ENCODE data around the gene CACNA2D3. TPM values are rescaled to one million over a fixed set of nuclear protein-coding genes. Genes with fewer than 3 reads are reported as not detected.

Gene CACNA2D3
- total RNA-seq, 1 donor from 2014 or later = 7.0 TPM

- ATAC-seq = no peak
Measured at GRCh38 chr3:54892168-54892567, 769.8 kb downstream of the CACNA2D3 start.

- no peak for ATAC-seq
Measured at GRCh38 chr3:54895613-54896012, 773.3 kb downstream of the CACNA2D3 start.

GRCh38 chr3:54897028-54897711 is 774.8 kb downstream of the CACNA2D3 start:
- ATAC-seq = no peak

- no peak for ATAC-seq
Measured at GRCh38 chr3:54899273-54899672, 776.9 kb downstream of the CACNA2D3 start.

- no peak for ATAC-seq
Measured at GRCh38 chr3:54900838-54901591, 778.7 kb downstream of the CACNA2D3 start.

GRCh38 chr3:54901906-54902685 is 779.7 kb downstream of the CACNA2D3 start:
- no peak for ATAC-seq

GRCh38 chr3:54905261-54905888 is 783.0 kb downstream of the CACNA2D3 start:
- no peak for ATAC-seq

- ATAC-seq = no peak
Measured at GRCh38 chr3:54905920-54906319, 783.6 kb downstream of the CACNA2D3 start.

GRCh38 chr3:54906763-54907162 is 784.4 kb downstream of the CACNA2D3 start:
- ATAC-seq = no peak

- peak; percentile 75 for ATAC-seq
Measured at GRCh38 chr3:54909191-54909590, 786.8 kb downstream of the CACNA2D3 start.

- ATAC-seq = no peak
Measured at GRCh38 chr3:54914180-54914579, 791.8 kb downstream of the CACNA2D3 start.

- ATAC-seq = no peak
Measured at GRCh38 chr3:54915181-54915580, 792.8 kb downstream of the CACNA2D3 start.

- ATAC-seq = no peak
Measured at GRCh38 chr3:54915976-54916375, 793.6 kb downstream of the CACNA2D3 start.

- no peak for ATAC-seq
Measured at GRCh38 chr3:54916732-54917131, 794.4 kb downstream of the CACNA2D3 start.

GRCh38 chr3:54917174-54917573 is 794.8 kb downstream of the CACNA2D3 start:
- no peak for ATAC-seq

- no peak for ATAC-seq
Measured at GRCh38 chr3:54917862-54918261, 795.5 kb downstream of the CACNA2D3 start.

- ATAC-seq = no peak
Measured at GRCh38 chr3:54918516-54918915, 796.2 kb downstream of the CACNA2D3 start.

- no peak for ATAC-seq
Measured at GRCh38 chr3:54928046-54928770, 805.9 kb downstream of the CACNA2D3 start, which contains the start of gene LRTM1. Gene LRTM1 (minus strand): TSS chr3:54928059. CDS start chr3:54927911, 148 bp downstream.

- no peak for ATAC-seq
Measured at GRCh38 chr3:54931182-54931581, 808.8 kb downstream of the CACNA2D3 start.

- no peak for ATAC-seq
Measured at GRCh38 chr3:54932606-54933005, 810.3 kb downstream of the CACNA2D3 start.

- ATAC-seq = no peak
Measured at GRCh38 chr3:54935869-54936268, 813.5 kb downstream of the CACNA2D3 start.

- ATAC-seq = no peak
Measured at GRCh38 chr3:54936561-54936960, 814.2 kb downstream of the CACNA2D3 start.
